Dermis blood vessel endothelial cell (primary cell): ENCODE results near the gene ALPP. TPM values are rescaled to one million over a fixed set of nuclear protein-coding genes. Genes with fewer than 3 reads are reported as not detected.
A peak's percentile ranks its signal among the peaks of the same experiment; 100 is the strongest.
"Not testable (repeated sequence)": the region's sequence is repeated elsewhere in the genome, so short reads cannot be mapped to it uniquely, and the experiment has no call there.

ENCODE experiments used
- DNase-seq: peaks from one replicate; pipeline ENCODE4 v3.0.0; 2010
- total RNA-seq: library from RNA; depleted of rRNA; stranded (reverse); fragments of >200 nt; gene quantifications from 2 replicates; pipeline ENCODE4 v1.2.3, GENCODE V29; 2014

The ALPP gene
- total RNA-seq = not detected in 2 replicates

- DNase-seq = not testable (repeated sequence)
Observed at GRCh38 chr2:232378735-232379151, at the start of gene ALPP. TSS of gene ALPP (plus strand) at chr2:232378751. CDS start at chr2:232378803, 52 bp downstream.

- no peak for DNase-seq
Observed at GRCh38 chr2:232329716-232330067, 48.9 kb upstream of the ALPP start.

GRCh38 chr2:232330068-232330999 lies 48.2 kb upstream of the ALPP start:
- no peak for DNase-seq

- DNase-seq = not testable (repeated sequence)
Observed at GRCh38 chr2:232331061-232331460, 47.5 kb upstream of the ALPP start.

- not testable (repeated sequence) for DNase-seq
Observed at GRCh38 chr2:232331641-232332040, 46.9 kb upstream of the ALPP start.

GRCh38 chr2:232332244-232332939 lies 46.2 kb upstream of the ALPP start:
- not testable (repeated sequence) for DNase-seq

GRCh38 chr2:232332940-232333259 lies 45.7 kb upstream of the ALPP start:
- no peak for DNase-seq

- DNase-seq = peak; percentile 51
Observed at GRCh38 chr2:232333361-232334135, 45.0 kb upstream of the ALPP start.

- not testable (repeated sequence) for DNase-seq
Observed at GRCh38 chr2:232334136-232334884, 44.2 kb upstream of the ALPP start.

GRCh38 chr2:232334885-232335205 lies 43.7 kb upstream of the ALPP start:
- DNase-seq = not testable (repeated sequence)

GRCh38 chr2:232335206-232335858 lies 43.2 kb upstream of the ALPP start:
- DNase-seq = not testable (repeated sequence)

- no peak for DNase-seq
Observed at GRCh38 chr2:232335859-232336215, 42.7 kb upstream of the ALPP start.

GRCh38 chr2:232336241-232336736 lies 42.3 kb upstream of the ALPP start:
- DNase-seq = no peak

- DNase-seq = no peak
Observed at GRCh38 chr2:232336981-232337720, 41.4 kb upstream of the ALPP start.

- DNase-seq = not testable (repeated sequence)
Observed at GRCh38 chr2:232338094-232338758, 40.3 kb upstream of the ALPP start.

GRCh38 chr2:232338759-232339106 lies 39.8 kb upstream of the ALPP start:
- DNase-seq = no peak

- DNase-seq = peak; percentile 19
Observed at GRCh38 chr2:232339121-232340081, 39.1 kb upstream of the ALPP start.

GRCh38 chr2:232340171-232340935 lies 38.2 kb upstream of the ALPP start:
- DNase-seq = no peak
